Measurements from ENCODE around the gene HIVEP1.

GRCh38 chr6:12134581-12134980 is 122.5 kb downstream of the HIVEP1 start:
- TF ChIP-seq CTCF (IDR thresholded peaks at IDR 0.05) = no peak
- no peak for TF ChIP-seq ELF4 (CRISPR knock-in tag; IDR thresholded peaks at IDR 0.05; ENCODE audit: low read depth)
- TF ChIP-seq ZNF425 (CRISPR knock-in tag; conservative IDR thresholded peaks at IDR 0.05) = no peak
- TF ChIP-seq MAX (CRISPR knock-in tag; IDR thresholded peaks at IDR 0.05) = no peak
- TF ChIP-seq SMAD3 (CRISPR knock-in tag; IDR thresholded peaks at IDR 0.05; ENCODE audit: borderline replicate concordance) = no peak

Data from WTC11 (cell line).